NCI-H1694 (cell line): ENCODE measurements around the gene PHACTR3.

Source experiments
- DNase-seq: peaks from one replicate; lab custom pipeline; 2025; lab: John Stamatoyannopoulos, UW

PHACTR3 gene

DNA sequence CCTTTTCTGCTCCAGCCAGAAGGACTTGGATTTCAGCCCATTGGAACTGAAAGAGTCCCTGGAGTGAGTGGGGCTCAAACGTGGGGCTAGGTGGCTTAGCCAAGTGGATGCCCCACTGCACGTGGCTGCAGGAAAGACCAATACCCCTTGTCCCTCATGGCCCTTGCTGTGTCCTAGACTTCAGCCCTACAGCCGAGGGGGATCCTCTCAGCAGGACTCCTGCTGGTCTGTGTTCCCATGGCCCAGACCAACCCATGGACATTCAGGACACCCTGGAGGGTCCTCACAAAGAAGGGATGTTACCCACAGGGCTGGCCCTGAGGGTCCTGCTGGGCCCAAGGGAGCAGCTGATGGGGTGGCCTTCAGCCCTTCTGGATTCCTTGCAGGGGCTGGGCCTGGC is 30.0 kb upstream of the PHACTR3 start:
- DNase-seq, result no peak

DNA sequence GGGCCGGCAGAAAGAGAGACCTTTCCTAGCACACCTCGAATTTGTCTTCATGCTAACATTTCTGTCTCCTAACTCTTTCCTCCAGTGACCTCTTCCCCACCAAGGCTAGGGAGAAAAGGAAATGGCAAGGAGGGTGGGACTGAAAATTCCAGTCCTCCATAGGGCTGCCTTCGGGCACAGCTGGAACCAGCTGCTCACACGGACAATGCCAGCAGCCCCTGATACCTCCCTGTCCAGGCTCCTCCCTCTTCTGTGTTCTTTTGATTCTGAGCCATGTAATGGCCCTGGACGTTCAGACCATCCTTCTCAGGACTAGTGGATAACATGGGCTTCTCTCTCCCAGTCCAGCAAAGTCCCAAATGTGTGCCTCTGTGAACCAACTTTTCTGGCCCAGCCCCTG is 29.1 kb upstream of the PHACTR3 start:
- no peak for DNase-seq

DNA sequence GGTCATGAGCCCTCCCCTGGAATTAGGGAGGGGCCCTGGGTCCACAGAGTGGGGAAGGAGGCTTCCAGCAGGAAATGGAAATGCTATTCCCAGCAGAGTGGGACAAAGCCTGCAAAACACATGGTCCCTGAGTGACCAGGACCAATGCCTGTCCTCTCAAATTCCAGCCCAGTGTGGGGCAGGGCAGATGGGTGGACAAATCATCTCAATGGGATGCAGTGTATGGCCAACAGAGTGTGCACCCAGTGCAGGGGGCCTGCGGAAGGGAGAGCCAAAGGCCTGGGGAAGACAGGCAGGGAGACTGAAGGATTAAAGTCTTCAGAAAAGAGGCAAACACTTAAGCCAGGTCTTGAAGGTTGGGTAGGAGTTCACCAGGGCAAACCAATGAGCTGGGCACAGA is 28.7 kb upstream of the PHACTR3 start:
- DNase-seq, result no peak

DNA sequence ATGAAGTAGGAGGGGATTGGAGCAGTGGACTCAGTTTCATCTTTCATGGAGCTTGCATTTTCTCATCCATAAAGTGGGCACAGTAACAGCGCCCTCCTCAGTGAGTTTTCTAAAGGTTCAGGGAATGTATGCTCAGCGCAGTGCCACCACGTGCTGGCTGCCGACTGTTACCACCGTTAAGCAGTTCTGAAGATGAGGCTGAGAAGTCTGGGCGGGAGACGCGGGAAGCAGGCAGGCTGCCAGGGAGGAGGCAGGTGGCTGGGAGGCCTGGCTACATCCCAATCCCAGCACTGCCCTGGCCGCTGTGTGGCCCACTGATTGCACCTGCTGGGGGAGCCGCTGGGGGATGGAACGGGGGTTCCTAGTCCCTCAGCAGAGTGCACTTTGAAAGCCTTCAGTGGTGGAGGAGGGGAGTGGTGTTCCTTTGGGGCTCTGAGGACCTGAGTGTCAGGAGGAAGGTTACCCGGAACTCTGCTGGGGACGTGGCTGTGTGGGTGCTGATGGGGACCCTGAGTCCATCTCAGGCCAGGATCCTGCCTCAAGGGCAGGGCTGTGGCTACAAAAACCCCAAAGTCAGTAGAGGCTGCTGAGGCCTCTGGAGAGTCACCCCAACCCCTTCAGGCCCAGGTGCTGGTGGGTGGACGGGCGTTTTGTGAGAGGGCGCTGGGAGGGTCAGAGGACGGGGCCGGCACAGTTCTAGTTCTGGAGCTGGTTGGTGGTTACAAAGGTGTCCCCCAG is 28.0 kb upstream of the PHACTR3 start:
- no peak for DNase-seq

DNA sequence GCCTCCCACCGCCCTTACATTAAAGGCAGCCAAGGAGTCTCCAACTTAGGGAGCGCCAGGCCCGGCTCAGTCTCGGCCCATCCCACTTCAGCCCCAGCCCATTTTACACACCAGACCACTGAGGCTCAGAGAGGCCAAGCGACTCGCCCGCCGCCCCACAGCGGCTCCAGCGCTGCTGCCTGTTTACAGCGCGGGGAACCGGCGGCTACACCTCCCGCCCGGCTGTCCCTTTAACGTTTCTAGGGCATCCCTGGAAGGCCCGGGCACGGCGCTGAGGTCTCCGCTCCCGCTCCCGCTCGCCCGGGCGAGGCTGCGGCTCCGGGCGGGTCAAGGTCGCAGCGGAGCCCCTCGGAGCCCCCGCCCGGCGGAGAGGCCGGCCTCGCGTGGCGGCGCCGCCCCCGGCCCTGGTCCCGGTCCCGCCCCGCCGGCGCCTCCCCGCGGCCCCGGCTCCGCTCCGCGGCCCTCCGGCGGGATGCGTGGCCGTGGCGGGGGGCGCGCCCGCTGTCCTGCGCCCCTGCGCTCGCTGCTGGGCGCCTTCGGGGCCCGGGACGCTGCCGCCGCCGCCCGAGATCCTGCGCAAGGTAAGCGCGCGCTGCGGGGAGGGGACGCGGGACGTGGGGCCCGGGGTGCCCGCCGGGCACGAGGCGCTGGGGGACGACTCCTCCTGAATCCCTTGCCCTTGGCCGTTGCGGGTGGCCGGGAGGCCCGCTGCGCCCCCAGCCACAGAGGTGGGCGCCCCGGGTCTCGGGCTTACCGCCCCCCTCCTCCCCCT is 27.1 kb upstream of the PHACTR3 start:
- DNase-seq, result no peak

DNA sequence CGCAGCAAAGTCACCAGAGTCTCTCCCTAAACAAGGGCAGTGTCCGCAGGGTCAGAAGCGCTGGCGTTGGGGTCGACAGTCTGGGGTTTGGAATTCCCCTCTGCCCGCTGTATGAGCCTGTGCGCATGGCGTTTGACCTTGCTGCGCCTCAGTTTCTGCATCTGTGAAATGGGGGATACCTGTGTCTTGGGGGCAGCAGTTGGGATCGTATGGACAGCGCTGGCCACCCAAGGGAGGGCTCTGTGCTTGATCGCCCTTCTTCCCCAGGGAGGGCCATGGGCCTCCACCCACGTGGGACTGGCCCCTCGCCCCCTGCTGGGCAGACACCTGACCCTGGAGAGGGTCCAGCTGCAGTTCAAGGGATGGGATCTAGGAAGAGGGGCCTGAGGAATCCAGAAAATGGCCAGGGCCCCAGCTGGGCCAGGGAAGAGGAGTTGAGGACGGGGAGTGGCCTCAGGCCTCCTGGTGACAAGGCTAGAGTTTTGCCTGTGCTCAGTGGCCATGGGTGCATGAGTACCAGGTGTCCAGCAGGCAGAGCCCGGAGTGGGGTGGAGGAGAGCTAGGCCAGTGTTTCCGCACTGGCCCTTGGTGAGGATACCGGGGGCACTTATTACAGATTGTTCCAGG is 26.4 kb upstream of the PHACTR3 start:
- DNase-seq, result no peak

DNA sequence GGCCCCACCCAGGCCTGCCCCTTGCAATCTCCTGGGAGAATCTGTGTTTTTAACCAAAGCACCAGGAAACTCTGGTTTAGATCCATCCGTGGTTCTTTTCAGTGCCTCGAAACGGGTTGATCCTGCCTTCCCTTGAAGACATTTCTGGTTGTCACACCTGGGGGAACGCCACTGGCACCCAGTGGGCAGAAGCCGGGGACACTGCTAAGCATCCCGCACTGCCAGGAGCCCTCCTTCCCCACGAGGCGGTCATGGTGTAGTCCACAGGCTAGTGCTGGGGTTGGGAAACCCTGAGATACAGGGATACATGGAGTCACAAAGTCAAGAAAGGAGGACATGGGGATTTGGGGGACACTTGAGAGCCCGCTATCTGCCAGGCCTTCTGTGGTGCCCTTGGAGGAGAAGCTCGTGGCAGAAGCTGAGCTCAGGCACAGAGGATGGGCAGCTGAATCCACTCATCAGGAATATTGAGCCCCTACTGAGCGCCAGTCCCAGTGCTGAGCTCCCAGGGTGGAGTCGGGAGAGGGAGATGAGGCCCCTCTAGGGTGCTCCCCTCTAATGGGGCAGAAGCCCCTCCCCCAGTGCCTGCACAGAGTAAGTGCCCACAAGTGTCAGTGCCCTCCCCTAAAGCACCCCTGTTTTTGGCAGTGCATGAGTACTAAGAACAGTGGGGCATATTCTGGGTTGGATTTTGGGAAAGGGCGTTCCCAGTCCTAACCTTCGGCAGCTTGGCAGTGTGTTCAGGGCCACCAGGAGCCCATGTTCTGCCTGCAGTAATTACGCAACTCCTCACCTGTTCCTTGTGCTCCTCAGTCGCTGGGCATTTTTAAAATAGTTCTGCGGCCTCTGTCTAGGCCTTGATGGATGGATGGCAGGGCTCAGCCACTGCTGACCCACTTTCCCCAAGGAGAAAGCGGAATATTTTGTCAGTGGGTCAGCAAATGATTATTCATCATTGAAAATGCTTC is 25.6 kb upstream of the PHACTR3 start:
- DNase-seq, result no peak

DNA sequence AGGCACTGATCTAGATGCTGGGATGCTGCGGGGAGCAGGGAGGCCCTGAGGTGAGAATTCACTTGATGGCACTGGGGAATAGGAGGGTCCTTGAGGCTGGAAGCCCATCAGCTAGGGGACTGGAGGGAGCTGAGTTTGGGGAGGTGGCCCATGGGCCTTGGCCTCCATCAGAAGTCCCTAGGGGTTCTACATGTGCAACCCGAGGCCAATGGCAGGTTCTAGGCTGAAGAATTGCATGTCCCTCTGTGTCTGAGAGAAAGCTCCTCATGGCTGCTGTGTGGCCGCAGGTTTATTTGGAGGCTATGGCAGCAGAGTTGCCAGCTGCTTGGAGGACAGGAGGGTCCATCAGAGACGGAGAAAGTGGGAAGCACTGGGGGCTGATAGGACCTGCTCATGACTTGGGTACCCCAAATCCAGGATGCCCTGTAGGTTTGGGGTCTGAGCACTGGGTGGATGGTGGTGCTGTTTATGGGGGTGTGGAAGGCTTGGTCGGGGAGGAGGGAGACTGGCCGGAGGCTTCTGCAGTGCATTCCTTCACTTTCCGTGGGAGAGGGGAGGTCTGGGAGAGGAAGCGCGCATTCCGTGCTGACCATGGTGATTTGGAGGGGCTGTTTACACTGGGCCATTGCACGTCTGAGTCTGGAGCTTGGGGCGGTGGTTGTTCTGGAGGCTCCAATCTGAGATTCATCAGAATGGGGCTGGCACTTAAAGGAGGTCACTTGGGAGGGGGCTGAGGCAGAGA is 24.8 kb upstream of the PHACTR3 start:
- DNase-seq, result no peak

DNA sequence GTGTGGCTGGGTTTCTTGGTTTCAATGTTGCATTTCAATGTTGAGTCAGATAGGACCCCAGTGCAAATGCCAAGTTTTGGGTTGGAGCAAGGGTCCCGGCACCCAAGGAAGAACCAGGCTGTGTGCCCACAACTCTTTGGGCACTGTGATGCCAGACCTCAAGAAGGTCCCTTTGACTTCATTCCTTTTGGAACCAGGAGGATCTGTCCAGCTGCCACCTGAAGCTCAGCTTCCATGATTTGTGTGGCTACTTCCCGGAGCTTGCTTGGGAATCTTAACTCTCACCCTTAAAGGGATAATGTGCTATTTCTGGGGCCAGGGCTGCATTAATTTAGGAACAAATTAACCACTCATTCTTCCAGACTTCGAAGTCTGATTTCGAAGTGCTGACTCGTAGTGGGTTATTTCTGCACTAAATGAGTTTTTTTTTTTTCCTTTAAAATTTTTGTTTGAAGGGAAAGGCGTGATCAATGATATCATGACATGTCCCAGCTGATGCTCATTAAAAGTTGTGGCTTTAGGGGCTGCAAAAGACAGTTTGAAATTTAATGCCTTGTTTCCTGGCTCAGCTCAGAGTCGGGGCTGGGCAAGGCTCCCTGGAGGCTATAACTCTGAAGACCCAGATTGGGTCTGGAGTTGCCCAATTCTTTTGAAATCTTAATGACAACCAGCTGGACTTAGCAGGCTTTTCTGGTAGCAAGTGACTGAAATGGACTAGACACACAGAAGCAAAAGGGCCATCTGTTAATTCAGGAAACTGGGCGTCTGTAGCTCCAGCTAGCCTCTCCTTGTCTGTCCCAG is 24.0 kb upstream of the PHACTR3 start:
- no peak for DNase-seq

DNA sequence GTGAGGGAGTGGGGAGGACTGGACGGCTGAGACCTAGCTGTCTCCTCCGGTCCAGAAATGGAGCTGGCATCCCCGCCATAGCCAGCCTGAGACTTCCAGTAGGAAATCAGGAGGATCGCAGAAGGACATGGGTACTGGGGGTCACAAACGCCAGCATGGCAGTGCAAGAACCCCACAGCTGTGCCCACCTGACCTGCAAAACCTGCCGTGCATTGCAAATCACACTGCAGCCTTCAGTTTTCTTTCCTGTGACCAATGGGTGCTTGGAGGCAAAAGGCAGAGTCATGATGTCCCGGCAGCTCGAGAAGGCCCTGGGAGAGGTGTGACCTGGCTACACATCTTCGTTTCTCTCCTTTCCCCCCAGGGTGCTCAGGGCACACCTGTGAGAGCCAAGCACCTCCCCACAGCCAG is 23.3 kb upstream of the PHACTR3 start:
- DNase-seq, result no peak

DNA sequence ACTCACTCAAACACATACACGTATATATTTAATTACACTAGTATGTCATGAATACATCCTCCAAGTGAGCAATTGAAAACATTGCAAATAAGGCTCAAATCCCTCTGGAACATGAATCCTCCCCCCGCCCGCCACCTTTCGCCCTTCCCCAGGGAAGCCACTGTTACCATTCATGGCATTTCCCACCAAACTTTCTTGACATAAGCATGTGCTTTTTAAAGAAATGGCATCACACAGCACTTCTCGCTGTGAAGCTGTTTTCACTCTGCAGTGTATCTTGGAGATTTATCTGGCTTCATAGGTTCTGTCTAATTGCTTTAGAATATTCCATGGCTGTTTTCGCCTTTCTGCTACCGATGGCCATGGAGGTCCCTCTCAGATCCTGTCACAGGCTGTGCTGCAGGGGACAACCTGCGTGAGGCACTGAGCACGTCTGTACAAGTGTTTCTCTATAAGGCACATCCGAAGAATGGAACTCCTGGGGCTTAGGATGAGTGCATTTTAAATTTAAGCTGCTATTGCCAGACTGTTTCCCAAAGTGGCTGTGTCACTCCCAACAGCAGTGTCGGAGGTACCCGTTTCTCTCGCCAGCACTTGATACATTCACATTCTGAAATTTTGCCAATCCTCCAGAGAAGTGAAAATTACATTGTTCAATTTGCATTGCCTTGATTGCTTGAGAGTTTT is 22.2 kb upstream of the PHACTR3 start:
- no peak for DNase-seq

DNA sequence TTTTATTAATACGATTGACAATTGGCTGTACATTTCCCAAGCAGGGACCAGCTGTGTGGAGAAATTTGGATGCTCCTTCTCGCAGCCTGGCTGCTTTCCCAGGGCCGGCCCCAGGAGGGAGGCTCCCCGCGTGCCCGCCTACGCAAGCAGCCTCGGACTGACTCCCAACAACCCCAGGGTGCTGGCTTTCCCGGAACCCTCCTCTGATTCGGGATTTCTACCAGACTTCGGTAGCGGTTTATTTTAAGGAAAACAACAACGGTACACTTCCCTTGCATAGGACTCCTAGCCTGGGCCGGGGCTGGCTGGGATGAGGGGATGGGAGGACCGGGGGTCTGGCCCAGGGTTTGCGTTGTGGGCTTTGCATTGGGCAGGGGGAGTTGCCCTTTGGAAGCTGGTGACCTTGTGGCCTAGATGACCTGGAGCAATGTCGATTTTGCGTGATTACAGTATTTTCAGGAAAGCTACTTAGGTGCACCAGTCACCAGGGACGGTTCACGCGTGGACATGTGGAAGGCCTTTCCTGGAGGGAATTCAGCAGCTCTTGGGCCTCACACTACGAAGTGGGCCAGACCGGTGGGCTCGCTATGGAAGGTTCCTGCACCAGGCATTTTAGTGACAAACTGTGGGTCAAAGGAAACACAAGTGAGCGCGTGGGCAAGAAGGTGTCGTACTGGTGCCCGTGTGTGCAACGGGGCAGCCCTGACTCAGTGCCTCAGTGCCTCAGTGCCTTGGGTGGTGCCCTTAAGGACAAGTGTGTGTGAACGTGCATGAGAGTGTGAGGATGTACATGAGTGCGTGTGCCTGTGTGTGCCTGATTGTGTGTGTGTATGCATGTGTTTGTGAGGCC is 20.7 kb upstream of the PHACTR3 start:
- DNase-seq, result no peak

DNA sequence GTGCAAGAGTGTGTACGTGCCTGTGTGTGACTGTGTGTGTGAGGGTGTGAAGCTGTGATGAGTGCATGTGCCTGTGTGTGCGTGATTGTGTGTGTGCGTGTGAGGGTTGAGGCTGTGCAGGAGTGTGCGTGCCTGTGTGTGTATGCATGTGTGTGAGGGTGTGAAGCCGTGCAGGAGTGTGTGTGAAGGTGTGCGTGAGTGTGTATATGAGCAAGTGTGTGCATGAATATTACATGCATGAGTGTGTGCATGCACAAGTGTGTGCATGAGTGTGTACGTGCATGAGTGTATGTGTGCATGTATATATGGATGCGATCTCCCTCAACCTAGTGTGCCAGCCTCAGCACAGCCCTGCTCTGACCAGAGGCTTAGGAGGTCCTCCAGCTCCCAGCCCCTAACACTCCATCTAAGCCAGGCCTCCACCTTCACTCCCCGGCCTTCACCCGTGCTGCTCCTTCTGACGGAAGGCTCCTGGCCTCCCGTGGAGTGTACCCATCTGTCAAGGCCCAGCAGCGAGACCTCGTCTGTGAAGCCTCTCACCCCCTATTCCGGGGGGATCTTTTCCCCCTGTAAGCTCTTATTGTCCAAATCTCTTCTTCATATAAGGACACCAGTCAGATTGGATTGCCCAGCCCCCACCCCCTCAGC is 19.9 kb upstream of the PHACTR3 start:
- no peak for DNase-seq

DNA sequence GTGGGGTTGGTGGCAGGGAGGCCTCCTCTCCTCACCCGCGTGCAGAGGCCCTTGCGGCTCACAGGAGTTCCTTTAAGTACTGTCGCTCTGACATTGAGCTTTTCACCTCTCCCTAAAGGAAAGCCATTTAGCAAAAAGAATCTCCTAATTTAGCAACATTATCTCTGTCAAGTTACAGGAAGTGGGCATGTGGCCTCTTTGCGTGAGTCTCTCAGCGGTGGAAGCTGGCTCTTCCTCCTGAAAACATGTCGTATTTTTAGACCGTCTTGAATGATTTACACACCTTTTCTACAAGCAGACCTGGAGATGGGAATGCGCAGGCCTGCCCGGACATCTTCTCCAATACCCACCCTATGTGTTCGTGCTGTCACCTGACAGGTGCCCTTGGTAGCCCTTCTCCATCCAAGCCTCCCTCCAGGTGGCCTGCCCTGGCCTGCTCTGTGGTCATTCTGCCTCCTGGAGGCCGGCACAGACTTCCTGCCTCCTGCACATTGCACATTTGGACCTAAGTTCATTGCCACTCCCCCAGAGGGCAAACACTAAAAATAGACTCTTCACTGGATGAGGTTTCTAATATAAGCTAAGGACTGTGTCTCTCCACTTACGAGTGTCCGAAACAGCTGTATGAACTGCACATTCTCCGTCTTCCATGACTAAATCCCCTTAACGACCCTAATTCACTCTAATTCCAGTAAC is 18.5 kb upstream of the PHACTR3 start:
- no peak for DNase-seq

DNA sequence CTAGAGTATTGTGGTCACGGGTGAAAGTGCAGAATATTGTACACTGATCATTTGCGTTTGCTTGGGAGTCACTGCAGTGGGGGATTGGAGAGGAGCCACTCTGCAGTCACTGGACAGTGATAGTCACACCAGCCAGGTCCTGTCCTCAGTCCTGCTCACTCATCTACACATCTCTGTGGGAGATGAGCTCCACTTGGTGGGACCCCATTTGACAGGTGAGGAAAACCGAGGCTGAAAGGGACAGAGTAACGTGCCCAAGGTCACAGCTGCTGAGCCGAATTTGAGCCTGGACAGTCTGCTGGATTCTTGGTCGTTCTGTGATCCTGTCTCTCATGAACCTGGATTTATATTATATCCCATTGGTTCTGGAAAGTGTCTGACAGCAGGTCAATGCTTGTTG is 17.7 kb upstream of the PHACTR3 start:
- no peak for DNase-seq

DNA sequence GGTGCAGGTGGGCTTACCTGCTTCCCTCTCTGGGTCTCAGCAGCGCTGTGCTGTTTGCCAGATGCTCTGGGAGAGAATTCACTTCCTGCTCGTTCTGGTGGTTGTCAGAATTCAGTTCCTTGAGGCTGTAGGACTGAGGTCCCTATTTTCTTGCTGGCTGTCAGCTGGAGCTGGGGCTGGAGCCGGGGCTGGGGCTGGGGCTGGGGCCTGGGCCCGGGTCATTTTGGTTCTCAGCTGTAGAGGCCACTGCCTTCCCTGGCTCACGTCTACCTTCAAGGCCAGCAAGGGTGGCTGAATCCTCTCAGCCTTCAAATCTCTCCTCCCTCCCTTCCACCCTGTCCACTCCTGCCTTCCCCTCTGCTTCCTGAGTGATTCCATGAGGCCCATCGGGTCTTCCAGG is 16.8 kb upstream of the PHACTR3 start:
- DNase-seq, result no peak

DNA sequence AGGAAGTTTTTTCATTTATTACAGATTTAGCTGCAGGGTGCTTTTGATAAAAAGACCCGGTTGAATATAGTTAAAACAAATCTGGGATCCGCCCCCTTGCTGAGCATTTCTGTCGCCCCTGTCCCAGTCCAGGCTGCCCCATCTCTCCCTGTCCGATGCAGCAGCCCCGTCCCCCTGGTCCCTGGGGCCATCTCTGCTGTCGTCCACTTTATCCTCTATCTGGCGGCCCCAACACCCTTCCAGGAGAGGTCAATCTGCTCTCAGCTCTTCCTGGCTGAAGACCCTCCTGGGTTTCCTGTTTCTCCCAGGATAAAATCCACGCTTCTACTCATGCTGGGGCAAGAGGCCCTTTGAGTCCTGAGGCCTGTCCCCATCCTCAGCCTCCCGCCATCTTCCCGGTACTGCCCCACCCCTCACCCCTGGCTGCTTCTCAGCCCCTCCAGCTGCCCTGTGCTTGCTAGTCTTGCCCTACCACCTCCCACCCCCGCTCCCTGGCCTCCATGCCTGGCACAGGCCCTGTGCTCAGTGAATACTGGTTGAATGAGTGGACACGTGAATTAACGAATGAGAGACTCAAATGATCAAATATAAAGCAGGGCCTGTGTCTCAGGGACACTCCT is 16.0 kb upstream of the PHACTR3 start:
- DNase-seq, result no peak
